Lower leg skin (tissue), 3 donors: ENCODE data around the gene TRMT112.

ENCODE experiments used
- POLR2A ChIP-seq, 2 donors: fragments of 450-650 bp; IDR thresholded peaks; one replicate each; pipeline ENCODE4 v1.6.1; 2016 to 2017; ENCODE audit warnings: antibody characterized with exemption in 2 of 2, mild to moderate bottlenecking in 1 of 2, moderate library complexity in 1 of 2
- TF ChIP-seq, protein P1 (sequence below), 3 donors: fragments of 450-650 bp; IDR thresholded peaks; one replicate each; pipeline ENCODE4 v1.5.1; 2016; ENCODE audit warnings: antibody characterized with exemption in 3 of 3, mild to moderate bottlenecking in 3 of 3, moderate library complexity in 2 of 3

DNA sequence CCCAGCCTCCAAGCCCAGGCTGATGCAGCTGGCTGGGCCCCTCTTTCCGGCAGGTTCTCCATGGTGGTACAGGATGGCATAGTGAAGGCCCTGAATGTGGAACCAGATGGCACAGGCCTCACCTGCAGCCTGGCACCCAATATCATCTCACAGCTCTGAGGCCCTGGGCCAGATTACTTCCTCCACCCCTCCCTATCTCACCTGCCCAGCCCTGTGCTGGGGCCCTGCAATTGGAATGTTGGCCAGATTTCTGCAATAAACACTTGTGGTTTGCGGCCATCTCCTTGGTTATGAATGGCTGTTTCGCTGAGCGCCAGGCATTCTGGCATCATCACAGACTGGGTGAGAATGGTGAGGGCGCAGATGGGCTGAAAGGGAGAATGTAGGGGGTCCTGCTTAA, 4.2 kb upstream of the TRMT112 start:
- TF ChIP-seq, protein P1, sequence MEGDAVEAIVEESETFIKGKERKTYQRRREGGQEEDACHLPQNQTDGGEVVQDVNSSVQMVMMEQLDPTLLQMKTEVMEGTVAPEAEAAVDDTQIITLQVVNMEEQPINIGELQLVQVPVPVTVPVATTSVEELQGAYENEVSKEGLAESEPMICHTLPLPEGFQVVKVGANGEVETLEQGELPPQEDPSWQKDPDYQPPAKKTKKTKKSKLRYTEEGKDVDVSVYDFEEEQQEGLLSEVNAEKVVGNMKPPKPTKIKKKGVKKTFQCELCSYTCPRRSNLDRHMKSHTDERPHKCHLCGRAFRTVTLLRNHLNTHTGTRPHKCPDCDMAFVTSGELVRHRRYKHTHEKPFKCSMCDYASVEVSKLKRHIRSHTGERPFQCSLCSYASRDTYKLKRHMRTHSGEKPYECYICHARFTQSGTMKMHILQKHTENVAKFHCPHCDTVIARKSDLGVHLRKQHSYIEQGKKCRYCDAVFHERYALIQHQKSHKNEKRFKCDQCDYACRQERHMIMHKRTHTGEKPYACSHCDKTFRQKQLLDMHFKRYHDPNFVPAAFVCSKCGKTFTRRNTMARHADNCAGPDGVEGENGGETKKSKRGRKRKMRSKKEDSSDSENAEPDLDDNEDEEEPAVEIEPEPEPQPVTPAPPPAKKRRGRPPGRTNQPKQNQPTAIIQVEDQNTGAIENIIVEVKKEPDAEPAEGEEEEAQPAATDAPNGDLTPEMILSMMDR (IDR thresholded peaks at IDR 0.05) = no peak
- TF ChIP-seq POLR2A (IDR thresholded peaks at IDR 0.05) = no peak
